ENCODE measurements around the gene TAS2R41. TPM values are rescaled to one million over a fixed set of nuclear protein-coding genes. Genes with fewer than 3 reads are reported as not detected.

The TAS2R41 gene
- total and polyA plus RNA-seq, 10 donors, result 0.41 to 0.95 (median 0.55) TPM; not detected in 7

DNA sequence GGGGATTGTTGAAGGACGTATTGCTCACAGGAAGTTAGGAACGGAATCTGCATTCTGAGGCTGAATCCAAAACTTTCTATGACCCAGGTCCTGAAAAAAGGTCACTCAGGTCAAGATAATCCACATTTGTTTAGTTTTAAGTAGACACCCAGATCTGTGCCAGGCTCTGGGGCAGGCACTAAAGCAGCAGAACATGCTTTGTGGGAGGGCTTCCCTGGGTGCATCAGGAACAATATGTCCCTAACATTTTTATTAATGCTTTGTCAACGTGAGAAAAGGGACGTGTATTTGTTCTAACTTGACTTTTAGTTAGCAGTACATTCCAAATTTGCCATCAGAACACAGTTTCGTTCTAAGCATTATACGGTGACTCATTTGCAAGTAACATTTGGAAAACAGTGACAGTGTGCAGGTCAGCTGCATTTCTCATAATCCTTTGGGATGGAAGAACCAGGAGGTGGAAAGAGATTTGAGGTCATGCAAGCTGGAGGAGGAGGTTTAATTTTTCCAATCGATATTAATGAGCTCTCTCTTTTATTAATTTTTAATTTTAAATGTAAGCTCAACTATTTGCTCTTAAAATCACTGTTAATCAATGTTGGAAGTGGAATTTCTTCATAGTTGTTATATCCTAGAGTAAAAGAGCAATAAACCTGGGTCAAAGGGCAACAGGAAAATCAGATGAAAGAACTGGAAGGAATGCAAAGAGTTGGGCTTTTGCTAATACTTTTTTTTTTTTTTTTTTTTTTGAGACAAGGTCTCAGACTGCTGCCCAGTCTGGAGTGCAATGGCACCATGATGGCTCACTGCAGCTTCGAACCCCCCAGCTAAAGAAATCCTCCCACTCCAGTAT, 35.0 kb downstream of the TAS2R41 start:
- H3K4me3 ChIP-seq, result no peak overlapping the region
- 78 to 87% (median 84%) methylated on average over 8 of the region's 8 CpGs for WGBS, 5 donors
- intact Hi-C loops (cut with DNase I; ENCODE audit: low total_unique reads), result no loop called here
- H3K9me3 ChIP-seq, result no peaks in the 10 kb centered on the region
- TF ChIP-seq POLR2AphosphoS5 (IDR thresholded peaks at IDR 0.05), result no peak
- no peak for TF ChIP-seq POLR2A (IDR thresholded peaks at IDR 0.05)
- TF ChIP-seq, protein P1, sequence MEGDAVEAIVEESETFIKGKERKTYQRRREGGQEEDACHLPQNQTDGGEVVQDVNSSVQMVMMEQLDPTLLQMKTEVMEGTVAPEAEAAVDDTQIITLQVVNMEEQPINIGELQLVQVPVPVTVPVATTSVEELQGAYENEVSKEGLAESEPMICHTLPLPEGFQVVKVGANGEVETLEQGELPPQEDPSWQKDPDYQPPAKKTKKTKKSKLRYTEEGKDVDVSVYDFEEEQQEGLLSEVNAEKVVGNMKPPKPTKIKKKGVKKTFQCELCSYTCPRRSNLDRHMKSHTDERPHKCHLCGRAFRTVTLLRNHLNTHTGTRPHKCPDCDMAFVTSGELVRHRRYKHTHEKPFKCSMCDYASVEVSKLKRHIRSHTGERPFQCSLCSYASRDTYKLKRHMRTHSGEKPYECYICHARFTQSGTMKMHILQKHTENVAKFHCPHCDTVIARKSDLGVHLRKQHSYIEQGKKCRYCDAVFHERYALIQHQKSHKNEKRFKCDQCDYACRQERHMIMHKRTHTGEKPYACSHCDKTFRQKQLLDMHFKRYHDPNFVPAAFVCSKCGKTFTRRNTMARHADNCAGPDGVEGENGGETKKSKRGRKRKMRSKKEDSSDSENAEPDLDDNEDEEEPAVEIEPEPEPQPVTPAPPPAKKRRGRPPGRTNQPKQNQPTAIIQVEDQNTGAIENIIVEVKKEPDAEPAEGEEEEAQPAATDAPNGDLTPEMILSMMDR (IDR thresholded peaks at IDR 0.05 in 8 of 11, conservative IDR thresholded peaks at IDR 0.05 in 3 of 11), result no peak
- H3K27me3 ChIP-seq (replicated peaks in 1 of 7), result peaks cover 0 to 8% (median 0%) of the 10 kb centered on the region in 7 donors
- no peaks in the 10 kb centered on the region for H3K36me3 ChIP-seq
- no peak for DNase-seq
- H3K4me1 ChIP-seq, result no peaks in the 10 kb centered on the region
- no peak overlapping the region for H3K27ac ChIP-seq

DNA sequence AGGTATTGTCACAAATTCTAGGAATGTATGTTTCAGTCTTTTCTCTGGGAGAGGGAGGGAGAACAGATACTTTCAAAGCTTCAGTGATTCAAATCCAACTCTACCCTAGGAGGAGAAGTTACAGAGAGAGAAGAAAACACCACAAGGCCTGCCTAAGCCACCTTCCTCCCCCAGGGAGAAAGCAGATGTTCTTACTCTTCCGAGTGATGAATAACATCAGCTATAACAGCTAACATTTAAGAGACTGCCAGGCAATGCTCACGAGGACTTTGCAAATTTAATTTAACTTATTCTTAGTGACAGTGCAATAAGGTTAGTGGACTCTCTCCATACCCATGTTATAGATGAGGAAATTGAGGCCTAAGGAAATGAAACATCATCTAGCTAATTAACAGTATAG, 36.8 kb downstream of the TAS2R41 start:
- H3K4me3 ChIP-seq, result no peak overlapping the region
- H3K36me3 ChIP-seq, result no peaks in the 10 kb centered on the region
- 76 to 91% (median 89%) methylated on average over 2 of the region's 2 CpGs for WGBS, 5 donors
- H3K27me3 ChIP-seq (replicated peaks in 1 of 7), result peaks cover 0 to 8% (median 0%) of the 10 kb centered on the region in 7 donors
- DNase-seq, result no peak
- H3K9me3 ChIP-seq, result no peaks in the 10 kb centered on the region
- TF ChIP-seq POLR2A (IDR thresholded peaks at IDR 0.05), result no peak
- TF ChIP-seq, protein P1 (IDR thresholded peaks at IDR 0.05 in 8 of 11, conservative IDR thresholded peaks at IDR 0.05 in 3 of 11), result no peak
- no peak overlapping the region for H3K27ac ChIP-seq
- intact Hi-C loops (cut with DNase I; ENCODE audit: low total_unique reads), result no loop called here
- peaks cover 0 to 4% (median 0%) of the 10 kb centered on the region in 6 donors for H3K4me1 ChIP-seq

DNA sequence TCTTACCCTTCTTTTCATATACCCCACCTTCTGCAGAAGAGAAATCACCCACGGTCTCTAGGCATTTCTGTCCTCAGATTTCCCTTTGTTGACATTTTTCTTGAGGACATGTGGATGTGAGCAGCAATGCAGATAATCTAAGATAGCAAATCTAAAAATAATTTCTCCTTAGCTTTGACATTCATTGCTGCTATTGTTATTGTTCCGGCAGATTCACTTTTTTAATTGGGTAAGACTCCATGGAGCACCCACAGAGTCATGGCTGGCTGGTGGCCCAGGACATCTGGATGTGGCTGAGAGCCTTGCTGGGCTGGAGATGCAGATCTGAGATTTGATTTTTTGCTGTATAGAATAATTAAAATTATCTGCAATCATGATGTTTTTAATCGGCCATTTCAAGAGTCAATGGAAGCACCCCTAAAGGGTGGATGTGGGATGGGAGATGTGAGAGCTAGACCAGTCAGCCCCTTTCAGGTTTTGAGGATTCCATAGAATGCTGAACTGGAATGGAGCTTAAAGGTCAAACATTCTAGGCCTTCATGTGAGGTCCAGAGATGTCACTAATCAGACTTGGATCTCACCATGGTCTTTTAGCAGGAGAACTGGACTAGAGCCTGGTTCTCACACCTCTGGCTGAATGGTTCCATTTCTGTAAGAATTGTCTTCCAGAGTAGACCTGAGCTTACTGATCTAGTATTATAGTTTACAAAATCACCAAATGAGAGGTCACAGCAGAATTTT, 37.5 kb downstream of the TAS2R41 start:
- Histone ChIP-seq H3K27me3 (replicated peaks in 1 of 7) (peaks cover 0 to 8% (median 0%) of the 10 kb centered on the region in 7 donors), H3K27ac (no peak overlapping the region), H3K9me3 (no peaks in the 10 kb centered on the region), H3K36me3 (no peaks in the 10 kb centered on the region), H3K4me1 (peaks cover 0 to 7% (median 0%) of the 10 kb centered on the region in 6 donors), H3K4me3 (no peak overlapping the region)
- 78 to 93% (median 87%) methylated on average over 3 of the region's 3 CpGs for WGBS, 5 donors
- DNase-seq, result no peak
- intact Hi-C loops (cut with DNase I; ENCODE audit: low total_unique reads), result no loop called here
- TF ChIP-seq POLR2AphosphoS5 (IDR thresholded peaks at IDR 0.05), result no peak
- no peak for TF ChIP-seq POLR2A (IDR thresholded peaks at IDR 0.05)
- TF ChIP-seq, protein P1 (IDR thresholded peaks at IDR 0.05 in 8 of 11, conservative IDR thresholded peaks at IDR 0.05 in 3 of 11), result no peak

DNA sequence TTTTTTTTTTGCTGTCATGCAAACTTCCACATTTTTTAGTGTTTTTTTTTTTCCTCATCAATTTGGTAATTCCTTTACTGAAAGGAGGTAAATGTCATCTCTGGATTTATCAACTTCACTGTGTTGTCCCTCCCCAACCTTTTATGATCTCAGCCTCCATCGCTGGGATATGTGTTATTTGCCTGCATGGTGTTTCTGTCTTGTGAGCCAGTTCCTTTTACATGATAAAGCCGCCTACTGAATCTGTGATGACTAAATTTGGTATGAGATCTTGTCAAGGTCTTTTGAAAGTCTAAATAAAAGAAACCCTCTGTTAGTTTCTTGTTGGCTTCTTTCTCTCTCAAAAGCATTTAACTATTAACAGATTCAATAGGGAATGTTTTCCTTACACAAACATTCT, 39.3 kb downstream of the TAS2R41 start:
- peaks cover 0 to 7% (median 0%) of the 10 kb centered on the region in 6 donors for H3K4me1 ChIP-seq
- no peak overlapping the region for H3K4me3 ChIP-seq
- 79 to 93% (median 84%) methylated on average over 2 of the region's 2 CpGs for WGBS, 5 donors
- DNase-seq, result no peak
- no peaks in the 10 kb centered on the region for H3K9me3 ChIP-seq
- intact Hi-C loops (cut with DNase I; ENCODE audit: low total_unique reads), result no loop called here
- TF ChIP-seq, protein P1 (IDR thresholded peaks at IDR 0.05 in 8 of 11, conservative IDR thresholded peaks at IDR 0.05 in 3 of 11), result no peak
- no peak for TF ChIP-seq POLR2AphosphoS5 (IDR thresholded peaks at IDR 0.05)
- no peak for TF ChIP-seq POLR2A (IDR thresholded peaks at IDR 0.05)
- no peak overlapping the region for H3K27ac ChIP-seq
- H3K36me3 ChIP-seq, result no peaks in the 10 kb centered on the region
- no peaks in the 10 kb centered on the region for H3K27me3 ChIP-seq (replicated peaks in 1 of 7)
